ENCODE data around the gene TMEM147. TPM values are rescaled to one million over a fixed set of nuclear protein-coding genes. Genes with fewer than 3 reads are reported as not detected.

TMEM147 gene
- total and polyA plus RNA-seq, 2 of the 13 experiments (the other 11 are each of a cell fraction or from before 2014, with no cell fraction given): 141 to 176 TPM

GRCh38 chr19:35543280-35544109 lies 1.9 kb upstream of the TMEM147 start:
- no peak for FAIRE-seq
- no peaks in the 10 kb centered on the region for H4K20me1 ChIP-seq (ENCODE audit: insufficient read depth, low read length)
- DNase-seq (ENCODE audit: low spot score): no peak
- H3K4me2 ChIP-seq (ENCODE audit: low read depth, low read length): peak overlapping the region; percentile 97
- peaks cover 46% of the 10 kb centered on the region for H3K4me1 ChIP-seq (ENCODE audit: insufficient read depth, low read length)
- H3K9me3 ChIP-seq (ENCODE audit: low read length): no peaks in the 10 kb centered on the region
- no peak for ATAC-seq
- intact Hi-C loops (cut with micrococcal nuclease; ENCODE audit: unreplicated experiment): no loop called here
- peaks cover 25% of the 10 kb centered on the region for H3K79me2 ChIP-seq (ENCODE audit: insufficient read depth, low read length)
- H2AFZ ChIP-seq (ENCODE audit: low read length): no peak overlapping the region
- H3K9ac ChIP-seq (ENCODE audit: insufficient read depth, low read depth, low read length): no peak overlapping the region
- BruUV-seq (replicated peaks): no TSS peak
- in situ Hi-C loops (cut with HindIII; ENCODE audit: extremely low pct_ligation_motif_present, low pct_unique_long_range_greater_than_20kb): no loop called here
- CTCF ChIA-PET (ENCODE audit: low intra/inter-chr PET ratio, low total read pairs): no interaction called here
- over 99% methylated on average over 13 of the region's 15 CpGs for WGBS (ENCODE audit: low lambda C conversion rate)
- TF ChIP-seq, protein P1, sequence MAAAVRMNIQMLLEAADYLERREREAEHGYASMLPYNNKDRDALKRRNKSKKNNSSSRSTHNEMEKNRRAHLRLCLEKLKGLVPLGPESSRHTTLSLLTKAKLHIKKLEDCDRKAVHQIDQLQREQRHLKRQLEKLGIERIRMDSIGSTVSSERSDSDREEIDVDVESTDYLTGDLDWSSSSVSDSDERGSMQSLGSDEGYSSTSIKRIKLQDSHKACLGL (CRISPR knock-in tag; IDR thresholded peaks at IDR 0.05): 0 out of 2 replicates have a peak, but pooled peaks have one; percentile 27
- no peak for TF ChIP-seq ZSCAN25 (CRISPR knock-in tag; IDR thresholded peaks at IDR 0.05)
- peak overlapping the region in 1 of 3 experiments; percentile 92; a peak in 1 of 6 replicates for H3K4me3 ChIP-seq (replicated peaks in 1 of 3; ENCODE audit: insufficient read depth in 1 of 3, low read depth in 2 of 3, low read length in 3 of 3)
- H3K27me3 ChIP-seq (ENCODE audit: control insufficient read depth in 1 of 2, insufficient read depth in 2 of 2, low read length in 2 of 2): no peaks in the 10 kb centered on the region; a peak in 1 of 5 replicates
- H3K36me3 ChIP-seq (replicated peaks in 1 of 2; ENCODE audit: control insufficient read depth in 1 of 2, insufficient read depth in 2 of 2, low read length in 2 of 2): peaks cover 0 to 3% of the 10 kb centered on the region in 2 experiments; a peak in 3 of 5 replicates
- POLR2A ChIA-PET: interaction anchor here (0.9 kb wide), 2 partner anchors 101 to 293 kb away, joined by 3 read pairs; no protein-coding TSS in a partner anchor
- H3K27ac ChIP-seq (ENCODE audit: extremely low read length, insufficient read depth, low read length): no peak overlapping the region

DNA sequence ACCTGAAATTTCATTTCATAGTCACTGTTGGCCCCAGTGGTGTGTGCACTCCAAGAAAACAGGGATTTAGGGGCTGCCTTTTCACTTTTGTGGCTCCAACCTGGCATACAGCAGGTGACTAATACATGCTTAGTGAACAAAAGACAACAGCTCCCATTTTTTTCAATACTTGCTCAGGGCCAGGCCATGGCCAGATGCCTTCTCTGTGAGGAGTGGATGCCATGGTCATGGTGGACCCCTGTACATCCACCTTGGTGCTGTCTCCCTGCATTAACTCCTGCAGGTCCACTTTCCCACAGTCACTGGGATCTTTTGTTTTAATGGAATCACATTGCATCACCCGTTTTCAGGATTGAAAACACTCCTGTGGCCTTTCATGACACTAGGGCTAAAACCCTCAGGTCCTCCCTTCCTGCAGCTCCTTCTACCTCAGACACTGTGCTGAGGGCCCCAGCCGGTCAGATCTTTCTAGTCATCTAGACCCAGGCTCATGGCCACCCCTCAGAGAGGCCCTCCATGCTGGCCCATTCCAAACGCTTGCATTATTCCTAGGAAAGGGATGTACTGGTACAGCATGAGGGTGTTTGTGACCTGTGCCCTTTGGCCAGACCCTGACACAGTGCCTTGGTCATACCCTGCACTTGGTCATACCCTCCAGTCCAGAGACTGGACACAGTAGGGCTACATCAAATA lies 1.2 kb upstream of the TMEM147 start:
- no peak for FAIRE-seq
- no peak overlapping the region for H2AFZ ChIP-seq (ENCODE audit: low read length)
- ChIA-PET CTCF (ENCODE audit: low intra/inter-chr PET ratio, low total read pairs) (no interaction called here), POLR2A (interaction anchor here (0.9 kb wide), 2 partner anchors 101 to 294 kb away, joined by 3 read pairs; no protein-coding TSS in a partner anchor)
- 0 out of 3 replicates have a peak, but pooled peaks have one; percentile 2 for ATAC-seq
- no peak for DNase-seq (ENCODE audit: low spot score)
- 34% methylated on average over 2 of the region's 3 CpGs for WGBS (ENCODE audit: low lambda C conversion rate)
- peak overlapping the region; percentile 97 for H3K4me2 ChIP-seq (ENCODE audit: low read depth, low read length)
- H3K9ac ChIP-seq (ENCODE audit: insufficient read depth, low read depth, low read length): peak overlapping the region; percentile 88
- intact Hi-C loops (cut with micrococcal nuclease; ENCODE audit: unreplicated experiment): no loop called here
- H3K27ac ChIP-seq (ENCODE audit: extremely low read length, insufficient read depth, low read length): peak overlapping the region; percentile 66
- BruUV-seq (replicated peaks): no TSS peak
- H3K9me3 ChIP-seq (ENCODE audit: low read length): no peaks in the 10 kb centered on the region
- TF ChIP-seq MED1 (CRISPR knock-in tag; IDR thresholded peaks at IDR 0.05) (no peak), ZNF749 (CRISPR knock-in tag; IDR thresholded peaks at IDR 0.05; ENCODE audit: borderline replicate concordance) (no peak), ZNF788 (CRISPR knock-in tag; IDR thresholded peaks at IDR 0.05; ENCODE audit: borderline replicate concordance) (0 out of 2 replicates have a peak, but pooled peaks have one; percentile 50), CEBPG (CRISPR knock-in tag; IDR thresholded peaks at IDR 0.05) (peak; percentile 31; the same call in 1 of the 2 replicates), TEAD3 (CRISPR knock-in tag; optimal IDR thresholded peaks at IDR 0.05; ENCODE audit: borderline replicate concordance) (peak; percentile 41), ZNF503 (CRISPR knock-in tag; IDR thresholded peaks at IDR 0.05) (no peak), ZFY (CRISPR knock-in tag; IDR thresholded peaks at IDR 0.05) (0 out of 2 replicates have a peak, but pooled peaks have one; percentile 26), ZNF598 (CRISPR knock-in tag; IDR thresholded peaks at IDR 0.05; ENCODE audit: borderline replicate concordance) (no peak), MLLT10 (CRISPR knock-in tag; IDR thresholded peaks at IDR 0.05) (no peak), ZKSCAN8 (CRISPR knock-in tag; IDR thresholded peaks at IDR 0.05; ENCODE audit: borderline replicate concordance) (peak; percentile 86; the same call in 1 of the 2 replicates)
- no peaks in the 10 kb centered on the region; a peak in 1 of 5 replicates for H3K27me3 ChIP-seq (ENCODE audit: control insufficient read depth in 1 of 2, insufficient read depth in 2 of 2, low read length in 2 of 2)
- H3K4me1 ChIP-seq (ENCODE audit: insufficient read depth, low read length): peaks cover 48% of the 10 kb centered on the region
- peaks cover 0 to 3% of the 10 kb centered on the region in 2 experiments; a peak in 3 of 5 replicates for H3K36me3 ChIP-seq (replicated peaks in 1 of 2; ENCODE audit: control insufficient read depth in 1 of 2, insufficient read depth in 2 of 2, low read length in 2 of 2)
- H3K79me2 ChIP-seq (ENCODE audit: insufficient read depth, low read length): peaks cover 25% of the 10 kb centered on the region
- in situ Hi-C loops (cut with HindIII; ENCODE audit: extremely low pct_ligation_motif_present, low pct_unique_long_range_greater_than_20kb): no loop called here
- no peaks in the 10 kb centered on the region for H4K20me1 ChIP-seq (ENCODE audit: insufficient read depth, low read length)
- peak overlapping the region; percentile 89 to 96 (median 92) for H3K4me3 ChIP-seq (replicated peaks in 1 of 3; ENCODE audit: insufficient read depth in 1 of 3, low read depth in 2 of 3, low read length in 3 of 3)

Measured in HepG2 (cell line).